ENCODE measurements around the gene DHRS13. TPM values are rescaled to one million over a fixed set of nuclear protein-coding genes. Genes with fewer than 3 reads are reported as not detected.

DHRS13 gene
- total RNA-seq, 4 donors from 2014 or later: 3.3 to 10.0 (median 7.1) TPM

DNA sequence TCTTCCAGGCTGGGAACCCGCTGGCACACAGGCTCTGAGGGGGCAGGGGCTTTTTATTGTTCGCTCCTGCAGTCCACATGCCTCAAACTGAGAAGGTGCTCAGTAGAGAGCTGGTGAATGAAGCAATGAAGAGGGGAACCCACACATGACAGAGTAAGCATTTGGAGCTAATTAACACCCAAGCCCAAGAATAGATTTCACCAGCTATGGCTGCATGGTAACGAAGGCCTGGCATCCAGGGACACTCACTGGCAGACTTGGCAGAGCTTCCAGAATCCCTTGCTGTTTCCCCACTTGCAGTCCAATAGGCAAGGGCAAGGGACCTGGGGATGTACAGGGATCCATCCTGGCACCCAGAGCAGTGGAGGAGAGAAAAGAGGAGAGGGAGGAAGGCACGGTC lies 17.5 kb downstream of the DHRS13 start:
- peaks cover 0 to 52% (median 0%) of the 10 kb centered on the region in 3 donors for H3K36me3 ChIP-seq
- no peaks in the 10 kb centered on the region for H3K9me3 ChIP-seq
- peaks cover 0 to 5% (median 0%) of the 10 kb centered on the region in 4 donors for H3K4me1 ChIP-seq
- H3K27ac ChIP-seq: no peak overlapping the region
- no peak overlapping the region for H3K4me3 ChIP-seq
- TF ChIP-seq POLR2A (IDR thresholded peaks at IDR 0.05): no peak
- TF ChIP-seq, protein P1, sequence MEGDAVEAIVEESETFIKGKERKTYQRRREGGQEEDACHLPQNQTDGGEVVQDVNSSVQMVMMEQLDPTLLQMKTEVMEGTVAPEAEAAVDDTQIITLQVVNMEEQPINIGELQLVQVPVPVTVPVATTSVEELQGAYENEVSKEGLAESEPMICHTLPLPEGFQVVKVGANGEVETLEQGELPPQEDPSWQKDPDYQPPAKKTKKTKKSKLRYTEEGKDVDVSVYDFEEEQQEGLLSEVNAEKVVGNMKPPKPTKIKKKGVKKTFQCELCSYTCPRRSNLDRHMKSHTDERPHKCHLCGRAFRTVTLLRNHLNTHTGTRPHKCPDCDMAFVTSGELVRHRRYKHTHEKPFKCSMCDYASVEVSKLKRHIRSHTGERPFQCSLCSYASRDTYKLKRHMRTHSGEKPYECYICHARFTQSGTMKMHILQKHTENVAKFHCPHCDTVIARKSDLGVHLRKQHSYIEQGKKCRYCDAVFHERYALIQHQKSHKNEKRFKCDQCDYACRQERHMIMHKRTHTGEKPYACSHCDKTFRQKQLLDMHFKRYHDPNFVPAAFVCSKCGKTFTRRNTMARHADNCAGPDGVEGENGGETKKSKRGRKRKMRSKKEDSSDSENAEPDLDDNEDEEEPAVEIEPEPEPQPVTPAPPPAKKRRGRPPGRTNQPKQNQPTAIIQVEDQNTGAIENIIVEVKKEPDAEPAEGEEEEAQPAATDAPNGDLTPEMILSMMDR (IDR thresholded peaks at IDR 0.05): no peak
- no peak for DNase-seq
- no peaks in the 10 kb centered on the region for H3K27me3 ChIP-seq

- H3K9me3 ChIP-seq: no peaks in the 10 kb centered on the region
- no peak overlapping the region for H3K27ac ChIP-seq
- H3K27me3 ChIP-seq: no peaks in the 10 kb centered on the region
- H3K4me1 ChIP-seq: peaks cover 0 to 5% (median 0%) of the 10 kb centered on the region in 4 donors
- peaks cover 0 to 64% (median 0%) of the 10 kb centered on the region in 3 donors for H3K36me3 ChIP-seq
- H3K4me3 ChIP-seq: no peak overlapping the region
- TF ChIP-seq POLR2A (IDR thresholded peaks at IDR 0.05): no peak
- TF ChIP-seq, protein P1 (IDR thresholded peaks at IDR 0.05): no peak
- DNase-seq: no peak
Observed at GRCh38 chr17:28883967-28884702, 18.7 kb downstream of the DHRS13 start.

GRCh38 chr17:28882154-28882895 lies 20.6 kb downstream of the DHRS13 start:
- Histone ChIP-seq H3K4me3 (no peak overlapping the region), H3K36me3 (peaks cover 0 to 69% (median 0%) of the 10 kb centered on the region in 3 donors), H3K27ac (no peak overlapping the region), H3K27me3 (no peaks in the 10 kb centered on the region), H3K9me3 (no peaks in the 10 kb centered on the region), H3K4me1 (no peaks in the 10 kb centered on the region)
- TF ChIP-seq, protein P1 (IDR thresholded peaks at IDR 0.05): no peak
- TF ChIP-seq POLR2A (IDR thresholded peaks at IDR 0.05): no peak
- no peak for DNase-seq

DNA sequence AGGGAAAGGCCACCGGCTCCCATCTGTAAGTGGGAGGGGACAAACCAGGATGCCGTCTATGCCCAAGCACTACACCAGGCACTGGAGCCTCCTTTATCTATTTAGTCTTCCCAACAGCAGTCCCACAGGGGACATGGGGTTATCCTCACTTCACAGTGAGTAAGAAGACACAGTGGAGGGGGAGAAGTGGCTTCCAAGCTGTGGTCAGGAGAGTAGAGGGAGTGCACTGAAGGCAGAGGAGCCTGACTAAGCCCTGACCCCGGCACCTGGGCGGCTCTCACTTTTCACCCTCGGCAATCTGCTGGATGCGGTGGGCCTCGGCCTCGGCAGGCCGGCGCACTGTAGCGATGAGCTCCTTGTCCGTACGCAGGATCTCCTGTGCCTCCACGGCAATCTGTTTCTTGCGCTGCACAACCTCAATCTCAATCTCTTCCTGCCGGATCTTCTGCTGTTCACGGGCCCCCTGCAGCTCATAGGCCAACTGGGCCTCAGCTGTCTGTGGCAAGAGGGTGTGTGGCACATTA lies 21.3 kb downstream of the DHRS13 start:
- TF ChIP-seq, protein P1 (IDR thresholded peaks at IDR 0.05): no peak
- no peak for TF ChIP-seq POLR2A (IDR thresholded peaks at IDR 0.05)

GRCh38 chr17:28880572-28880945 lies 22.3 kb downstream of the DHRS13 start:
- Histone ChIP-seq H3K27me3 (no peaks in the 10 kb centered on the region), H3K36me3 (peaks cover 0 to 67% (median 0%) of the 10 kb centered on the region in 3 donors), H3K27ac (no peak overlapping the region), H3K9me3 (no peaks in the 10 kb centered on the region), H3K4me1 (no peaks in the 10 kb centered on the region), H3K4me3 (no peak overlapping the region)
- TF ChIP-seq, protein P1 (IDR thresholded peaks at IDR 0.05): no peak
- TF ChIP-seq POLR2A (IDR thresholded peaks at IDR 0.05): no peak
- no peak for DNase-seq

More for the DNA sequence above, 21.3 kb downstream of the DHRS13 start:
- Histone ChIP-seq H3K9me3 (no peaks in the 10 kb centered on the region), H3K4me3 (no peak overlapping the region), H3K4me1 (no peaks in the 10 kb centered on the region), H3K36me3 (peaks cover 0 to 69% (median 0%) of the 10 kb centered on the region in 3 donors), H3K27ac (no peak overlapping the region), H3K27me3 (no peaks in the 10 kb centered on the region)
- DNase-seq: no peak
